Neural progenitor cell (in vitro differentiated cells): ENCODE data around the gene ZP1. TPM values are rescaled to one million over a fixed set of nuclear protein-coding genes. Genes with fewer than 3 reads are reported as not detected.

Source experiments
- DNase-seq: peaks from one replicate; pipeline ENCODE4 v3.0.0-alpha.2; 2016; ENCODE audit warnings: low spot score
- H2AFZ ChIP-seq: fragments of 200-600 bp; sonication (generic); replicated peaks from 2 replicates; pipeline ENCODE4 v1.6.1; 2016; ENCODE audit warnings: antibody characterized with exemption
- H3F3A ChIP-seq: fragments of 200-600 bp; sonication (generic); 2 replicates; pipeline ENCODE4 v1.6.1; 2016; ENCODE audit warnings: antibody characterized with exemption, low read depth
- H3K27ac ChIP-seq: fragments of 200-600 bp; sonication (generic); 2 replicates; pipeline ENCODE4 v1.5.1; 2016; ENCODE audit warnings: mild to moderate bottlenecking
- H3K27me3 ChIP-seq: fragments of 200-600 bp; sonication (generic); 2 replicates; pipeline ENCODE4 v1.6.1; 2016; ENCODE audit warnings: mild to moderate bottlenecking, moderate library complexity
- H3K36me3 ChIP-seq: fragments of 200-600 bp; sonication (generic); 2 replicates; pipeline ENCODE4 v1.5.1; 2016
- H3K4me1 ChIP-seq: fragments of 200-600 bp; sonication (generic); 2 replicates; pipeline ENCODE4 v1.6.1; 2016; ENCODE audit warnings: mixed run types
- H3K4me2 ChIP-seq: fragments of 200-600 bp; sonication (generic); 2 replicates; pipeline ENCODE4 v1.6.1; 2016
- H3K4me3 ChIP-seq: fragments of 200-600 bp; sonication (generic); 2 replicates; pipeline ENCODE4 v1.5.1; 2016
- H3K79me2 ChIP-seq: fragments of 200-600 bp; sonication (generic); 2 replicates; pipeline ENCODE4 v1.6.1; 2016; ENCODE audit warnings: low read depth
- H3K9ac ChIP-seq: fragments of 200-600 bp; sonication (generic); 2 replicates; pipeline ENCODE4 v1.6.1; 2016
- H3K9me3 ChIP-seq: fragments of 200-600 bp; sonication (generic); 2 replicates; pipeline ENCODE4 v1.5.1; 2016; ENCODE audit warnings: low read depth
- H4K20me1 ChIP-seq: fragments of 200-600 bp; sonication (generic); 2 replicates; pipeline ENCODE4 v1.6.1; 2016; ENCODE audit warnings: low read depth
- H3K27ac Mint-ChIP-seq: 3 replicates; pipeline ENCODE4 v1.8.0; 2021; ENCODE audit warnings: mixed read lengths
- H3K27me3 Mint-ChIP-seq: 2 replicates; pipeline ENCODE4 v1.8.0; 2022; ENCODE audit warnings: low read depth, mild to moderate bottlenecking, inconsistent platforms, moderate library complexity, mixed read lengths; ENCODE audit not compliant: insufficient read depth
- H3K36me3 Mint-ChIP-seq: 3 replicates; pipeline ENCODE4 v1.8.0; 2021; ENCODE audit warnings: mixed read lengths
- H3K4me1 Mint-ChIP-seq: 3 replicates; pipeline ENCODE4 v1.8.0; 2021; ENCODE audit warnings: mixed read lengths
- H3K4me3 Mint-ChIP-seq: 3 replicates; pipeline ENCODE4 v1.8.0; 2021; ENCODE audit warnings: mild to moderate bottlenecking, moderate library complexity, mixed read lengths
- H3K9me3 Mint-ChIP-seq: 3 replicates; pipeline ENCODE4 v1.8.0; 2020; ENCODE audit warnings: mixed read lengths
- EZH2 ChIP-seq: fragments of 200-600 bp; sonication (generic); IDR thresholded peaks from 2 replicates; pipeline ENCODE4 v1.6.1; 2017; ENCODE audit warnings: antibody characterized with exemption, mild to moderate bottlenecking, moderate library complexity
- EZH2phosphoT487 ChIP-seq: fragments of 200-600 bp; sonication (generic); IDR thresholded peaks from 2 replicates; pipeline ENCODE4 v1.6.1; 2017; ENCODE audit warnings: antibody characterized with exemption
- total RNA-seq: library from RNA; depleted of rRNA; stranded (reverse); fragments of >200 nt; gene quantifications from 2 replicates; pipeline ENCODE4 v1.2.3, GENCODE V29; 2015; ENCODE audit warnings: low replicate concordance
- TF ChIP-seq, protein P1 (sequence below): fragments of 200-600 bp; sonication (generic); IDR thresholded peaks from 2 replicates; pipeline ENCODE4 v1.5.1; 2017; ENCODE audit warnings: antibody characterized with exemption, mild to moderate bottlenecking

The ZP1 gene
- total RNA-seq, 1 donor from 2014 or later = not detected

DNA sequence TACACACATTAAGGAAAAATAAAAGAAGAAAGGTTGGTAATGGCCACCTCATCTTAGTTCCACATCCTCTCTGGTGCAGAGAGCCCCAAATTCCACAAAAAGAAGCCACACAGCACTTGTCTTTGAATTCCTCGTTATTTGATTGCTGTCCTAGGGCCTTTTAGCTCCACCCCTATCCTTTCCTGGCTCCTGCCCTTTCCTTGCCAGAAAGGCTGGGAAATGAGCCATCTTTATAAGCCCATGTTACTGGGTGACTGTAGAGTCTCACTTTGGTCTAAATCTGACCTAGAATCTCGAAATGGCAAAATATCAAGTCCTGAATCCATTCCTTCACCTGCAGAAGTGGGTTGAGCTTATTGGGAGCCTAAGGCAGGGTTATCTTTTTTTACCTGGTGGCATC is 52.6 kb downstream of the ZP1 start:
- Histone ChIP-seq H3K9ac (no peak overlapping the region), H3K4me2 (no peak overlapping the region), H3F3A (peaks cover 16% of the 10 kb centered on the region), H3K79me2 (peaks cover 39% of the 10 kb centered on the region), H3K27me3 (no peaks in the 10 kb centered on the region), H3K9me3 (no peaks in the 10 kb centered on the region), H4K20me1 (peaks cover 25% of the 10 kb centered on the region), H2AFZ (no peak overlapping the region), H3K36me3 (no peaks in the 10 kb centered on the region), H3K4me3 (no peak overlapping the region), H3K4me1 (peaks cover 6% of the 10 kb centered on the region), H3K27ac (no peak overlapping the region)
- peaks cover 4% of the 10 kb centered on the region for H3K27me3 Mint-ChIP-seq
- H3K27ac Mint-ChIP-seq = no peak overlapping the region
- H3K4me3 Mint-ChIP-seq = no peak overlapping the region
- DNase-seq = no peak
- H3K9me3 Mint-ChIP-seq = no peaks in the 10 kb centered on the region
- H3K4me1 Mint-ChIP-seq = peaks cover 35% of the 10 kb centered on the region
- peaks cover 22% of the 10 kb centered on the region for H3K36me3 Mint-ChIP-seq
- no peak for TF ChIP-seq EZH2
- TF ChIP-seq, protein P1, sequence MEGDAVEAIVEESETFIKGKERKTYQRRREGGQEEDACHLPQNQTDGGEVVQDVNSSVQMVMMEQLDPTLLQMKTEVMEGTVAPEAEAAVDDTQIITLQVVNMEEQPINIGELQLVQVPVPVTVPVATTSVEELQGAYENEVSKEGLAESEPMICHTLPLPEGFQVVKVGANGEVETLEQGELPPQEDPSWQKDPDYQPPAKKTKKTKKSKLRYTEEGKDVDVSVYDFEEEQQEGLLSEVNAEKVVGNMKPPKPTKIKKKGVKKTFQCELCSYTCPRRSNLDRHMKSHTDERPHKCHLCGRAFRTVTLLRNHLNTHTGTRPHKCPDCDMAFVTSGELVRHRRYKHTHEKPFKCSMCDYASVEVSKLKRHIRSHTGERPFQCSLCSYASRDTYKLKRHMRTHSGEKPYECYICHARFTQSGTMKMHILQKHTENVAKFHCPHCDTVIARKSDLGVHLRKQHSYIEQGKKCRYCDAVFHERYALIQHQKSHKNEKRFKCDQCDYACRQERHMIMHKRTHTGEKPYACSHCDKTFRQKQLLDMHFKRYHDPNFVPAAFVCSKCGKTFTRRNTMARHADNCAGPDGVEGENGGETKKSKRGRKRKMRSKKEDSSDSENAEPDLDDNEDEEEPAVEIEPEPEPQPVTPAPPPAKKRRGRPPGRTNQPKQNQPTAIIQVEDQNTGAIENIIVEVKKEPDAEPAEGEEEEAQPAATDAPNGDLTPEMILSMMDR = no peak
- no peak for TF ChIP-seq EZH2phosphoT487

DNA sequence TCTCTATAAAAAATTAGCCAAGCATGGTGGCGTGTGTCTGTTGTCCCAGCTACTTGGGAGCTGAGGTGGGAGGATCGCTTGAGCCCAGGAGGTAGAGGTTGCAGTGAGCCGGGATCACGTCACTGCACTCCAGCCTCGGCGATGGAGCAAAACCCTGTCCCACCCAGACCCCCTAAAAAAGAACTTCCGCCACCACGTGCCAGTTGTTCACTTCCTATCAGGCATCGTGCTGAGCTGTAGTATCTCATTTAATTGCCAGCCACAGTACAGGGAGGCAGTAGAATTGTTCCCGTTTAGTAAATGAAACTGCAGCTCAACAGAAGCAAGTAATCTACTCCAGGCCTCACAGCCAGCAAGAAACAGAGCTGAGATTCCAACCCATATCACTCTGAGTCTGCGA is 53.9 kb downstream of the ZP1 start:
- H4K20me1 ChIP-seq = peaks cover 36% of the 10 kb centered on the region
- no peaks in the 10 kb centered on the region for H3K27me3 ChIP-seq
- no peaks in the 10 kb centered on the region for H3K9me3 ChIP-seq
- peaks cover 2% of the 10 kb centered on the region for H3K27me3 Mint-ChIP-seq
- H3K4me3 Mint-ChIP-seq = no peak overlapping the region
- no peak overlapping the region for H3K27ac ChIP-seq
- H3K9ac ChIP-seq = no peak overlapping the region
- peaks cover 3% of the 10 kb centered on the region for H3F3A ChIP-seq
- no peaks in the 10 kb centered on the region for H3K9me3 Mint-ChIP-seq
- no peak overlapping the region for H3K27ac Mint-ChIP-seq
- H3K4me1 ChIP-seq = peaks cover 6% of the 10 kb centered on the region
- peaks cover 34% of the 10 kb centered on the region for H3K4me1 Mint-ChIP-seq
- H3K36me3 Mint-ChIP-seq = peaks cover 22% of the 10 kb centered on the region
- no peak overlapping the region for H3K4me3 ChIP-seq
- no peaks in the 10 kb centered on the region for H3K36me3 ChIP-seq
- TF ChIP-seq EZH2 = no peak
- TF ChIP-seq, protein P1 = no peak
- TF ChIP-seq EZH2phosphoT487 = no peak
- no peak for DNase-seq
- H2AFZ ChIP-seq = no peak overlapping the region
- peaks cover 45% of the 10 kb centered on the region for H3K79me2 ChIP-seq
- no peak overlapping the region for H3K4me2 ChIP-seq

DNA sequence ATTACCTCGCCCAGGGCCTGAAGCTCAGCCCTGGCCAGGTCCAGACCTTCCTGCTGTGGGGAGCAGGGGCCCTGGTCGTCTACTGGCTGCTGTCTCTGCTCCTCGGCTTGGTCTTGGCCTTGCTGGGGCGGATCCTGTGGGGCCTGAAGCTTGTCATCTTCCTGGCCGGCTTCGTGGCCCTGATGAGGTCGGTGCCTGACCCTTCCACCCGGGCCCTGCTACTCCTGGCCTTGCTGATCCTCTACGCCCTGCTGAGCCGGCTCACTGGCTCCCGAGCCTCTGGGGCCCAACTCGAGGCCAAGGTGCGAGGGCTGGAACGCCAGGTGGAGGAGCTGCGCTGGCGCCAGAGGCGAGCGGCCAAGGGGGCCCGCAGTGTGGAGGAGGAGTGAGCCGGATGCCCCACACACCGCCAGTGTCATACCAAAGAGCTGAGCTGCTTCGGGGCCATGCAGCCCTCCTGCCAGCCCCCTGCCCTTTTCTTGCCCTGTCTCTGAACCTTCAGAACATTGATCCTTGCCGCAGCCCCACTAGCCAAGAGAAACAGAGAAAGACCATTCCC is 54.5 kb downstream of the ZP1 start:
- no peak for TF ChIP-seq EZH2phosphoT487
- Histone ChIP-seq H3K4me1 (peaks cover 6% of the 10 kb centered on the region), H3K9ac (no peak overlapping the region), H2AFZ (no peak overlapping the region), H3K9me3 (no peaks in the 10 kb centered on the region), H3F3A (no peaks in the 10 kb centered on the region), H4K20me1 (peaks cover 36% of the 10 kb centered on the region), H3K4me2 (no peak overlapping the region), H3K27me3 (no peaks in the 10 kb centered on the region), H3K79me2 (peaks cover 42% of the 10 kb centered on the region), H3K36me3 (no peaks in the 10 kb centered on the region), H3K27ac (no peak overlapping the region), H3K4me3 (no peak overlapping the region)
- Mint-ChIP-seq H3K9me3 (no peaks in the 10 kb centered on the region), H3K27me3 (peaks cover 2% of the 10 kb centered on the region), H3K27ac (no peak overlapping the region), H3K4me1 (peaks cover 37% of the 10 kb centered on the region), H3K4me3 (peak overlapping the region; percentile 53), H3K36me3 (peaks cover 26% of the 10 kb centered on the region)
- no peak for DNase-seq

DNA sequence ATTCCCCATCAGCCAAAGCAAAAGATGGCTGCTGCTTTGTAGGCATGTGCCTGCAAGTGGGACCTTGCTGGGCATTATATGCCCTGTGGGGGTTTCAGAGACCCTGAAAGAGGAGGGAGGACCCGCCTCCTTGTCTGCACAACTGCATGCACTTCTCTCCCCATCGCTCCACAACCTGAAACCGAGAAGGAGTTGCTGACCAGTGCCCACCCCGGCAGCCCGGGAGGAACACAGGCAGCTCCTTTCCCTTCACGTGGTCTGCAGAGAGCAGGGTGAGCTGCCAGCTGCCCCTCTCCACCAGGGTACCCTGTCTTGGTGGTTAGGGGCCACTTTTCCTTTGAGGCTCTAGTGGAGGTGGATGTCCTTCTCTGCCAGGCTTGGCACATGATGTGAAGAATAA is 55.6 kb downstream of the ZP1 start:
- Histone ChIP-seq H3K79me2 (peaks cover 31% of the 10 kb centered on the region), H2AFZ (no peak overlapping the region), H3K27me3 (no peaks in the 10 kb centered on the region), H3K9ac (no peak overlapping the region), H3K4me1 (peaks cover 6% of the 10 kb centered on the region), H3K9me3 (no peaks in the 10 kb centered on the region), H3K4me2 (no peak overlapping the region), H3K4me3 (no peak overlapping the region), H4K20me1 (peaks cover 36% of the 10 kb centered on the region), H3K27ac (no peak overlapping the region), H3F3A (no peaks in the 10 kb centered on the region), H3K36me3 (no peaks in the 10 kb centered on the region)
- no peak overlapping the region for H3K4me3 Mint-ChIP-seq
- peaks cover 25% of the 10 kb centered on the region for H3K36me3 Mint-ChIP-seq
- TF ChIP-seq, protein P1 = no peak
- TF ChIP-seq EZH2 = no peak
- no peak for TF ChIP-seq EZH2phosphoT487
- peaks cover 2% of the 10 kb centered on the region for H3K27me3 Mint-ChIP-seq
- no peak overlapping the region for H3K27ac Mint-ChIP-seq
- no peak for DNase-seq
- no peaks in the 10 kb centered on the region for H3K9me3 Mint-ChIP-seq
- H3K4me1 Mint-ChIP-seq = peaks cover 36% of the 10 kb centered on the region
